LNCAP (cell line): Measurements from ENCODE around the gene BAIAP2.

Experiments
- CTCF ChIP-seq: fragments of 450-650 bp; IDR thresholded peaks from 2 replicates; pipeline ENCODE4 v1.5.1; 2017; ENCODE audit warnings: mild to moderate bottlenecking

The BAIAP2 gene

GRCh38 chr17:81127526-81128177 lies 92.7 kb downstream of the BAIAP2 start:
- no peak for TF ChIP-seq CTCF

GRCh38 chr17:81128338-81128737 lies 93.4 kb downstream of the BAIAP2 start:
- no peak for TF ChIP-seq CTCF

- no peak for TF ChIP-seq CTCF
Measured at GRCh38 chr17:81128774-81129173, 93.8 kb downstream of the BAIAP2 start.

- TF ChIP-seq CTCF = peak; percentile 10; the same call in 1 of the 2 replicates
Measured at GRCh38 chr17:81129289-81129688, 94.3 kb downstream of the BAIAP2 start.

- TF ChIP-seq CTCF = no peak
Measured at GRCh38 chr17:81129711-81130367, 94.9 kb downstream of the BAIAP2 start.

GRCh38 chr17:81130385-81131361 lies 95.7 kb downstream of the BAIAP2 start:
- no peak for TF ChIP-seq CTCF

- no peak for TF ChIP-seq CTCF
Measured at GRCh38 chr17:81131486-81132196, 96.7 kb downstream of the BAIAP2 start.
